ENCODE data around the gene SCN2A. TPM values are rescaled to one million over a fixed set of nuclear protein-coding genes. Genes with fewer than 3 reads are reported as not detected.

The SCN2A gene
- total and polyA plus RNA-seq, 10 of the 15 experiments (the other 5 are each of a cell fraction or from before 2014, with no cell fraction given) = 0.01 TPM; not detected in 8

GRCh38 chr2:165239856-165240515 is 772 bp downstream of the SCN2A start:
- Histone ChIP-seq H3K27ac (ENCODE audit: control insufficient read depth, insufficient read depth) (no peak overlapping the region), H3K36me3 (ENCODE audit: control insufficient read depth in 2 of 2, insufficient read depth in 2 of 2, low read length in 1 of 2) (no peaks in the 10 kb centered on the region), H3K9me3 (replicated peaks; ENCODE audit: control insufficient read depth, insufficient read depth, low read length) (no peaks in the 10 kb centered on the region), H3K79me2 (ENCODE audit: control insufficient read depth, insufficient read depth, low read length) (no peaks in the 10 kb centered on the region), H3K27me3 (replicated peaks in 1 of 2; ENCODE audit: control insufficient read depth in 2 of 2, insufficient read depth in 2 of 2, low read length in 1 of 2) (no peaks in the 10 kb centered on the region), H3K4me1 (ENCODE audit: control insufficient read depth, insufficient read depth, low read length) (no peaks in the 10 kb centered on the region), H4K20me1 (ENCODE audit: control insufficient read depth, insufficient read depth) (no peaks in the 10 kb centered on the region), H3K4me2 (ENCODE audit: control insufficient read depth, insufficient read depth) (no peak overlapping the region), H3K4me3 (no peak overlapping the region), H2AFZ (ENCODE audit: control insufficient read depth, low read depth, low read length) (no peak overlapping the region), H3K9ac (ENCODE audit: control insufficient read depth, insufficient read depth, low read length) (no peak overlapping the region)
- in situ Hi-C loops (cut with MboI) = no loop called here
- ChIA-PET CTCF (interaction anchor here (0.9 to 3.6 kb wide), 32 partner anchors 8 to 944 kb away, joined by 3 to 26 read pairs (median 4); partner anchors contain the start of gene SCN1A), POLR2A (no interaction called here), SMC1A (ENCODE audit: uncharacterized antibody, unreplicated experiment) (interaction anchor here (0.9 to 3.0 kb wide), 9 partner anchors 28 to 634 kb away, joined by 3 to 17 read pairs (median 5); no protein-coding TSS in a partner anchor), RAD21 (ENCODE audit: unreplicated experiment) (interaction anchor here (0.9 to 2.1 kb wide), 5 partner anchors 14 to 634 kb away, joined by 3 to 15 read pairs (median 3); no protein-coding TSS in a partner anchor)
- DNase-seq (ENCODE audit: low read depth, low spot score) (no peak), FAIRE-seq (no peak), ATAC-seq (no peak)
- 0% methylated on average over 4 of the region's 4 CpGs for WGBS (ENCODE audit: insufficient coverage, insufficient replicate concordance, low lambda C conversion rate, missing lambda C conversion rate)
- no TSS peak for BruUV-seq (replicated peaks)
- intact Hi-C loops (cut with micrococcal nuclease; ENCODE audit: unreplicated experiment) = loop anchor here (2.0 to 5.0 kb wide), 4 partner anchors 53 to 887 kb away; partner anchors contain the start of gene SCN1A
- TF ChIP-seq SREBF2 (IDR thresholded peaks at IDR 0.05; ENCODE audit: low read length) (no peak), ZBTB11 (CRISPR knock-in tag; IDR thresholded peaks at IDR 0.05) (no peak), KDM1A (IDR thresholded peaks at IDR 0.05; ENCODE audit: borderline replicate concordance) (no peak), STAT1 (conservative IDR thresholded peaks at IDR 0.05) (no peak), JUNB (IDR thresholded peaks at IDR 0.05) (no peak), SMAD1 (IDR thresholded peaks at IDR 0.05; ENCODE audit: low read depth, partially characterized antibody) (no peak), MTA3 (IDR thresholded peaks at IDR 0.05; ENCODE audit: borderline replicate concordance, low read length) (no peak), HSF1 (IDR thresholded peaks at IDR 0.05; ENCODE audit: low read depth, low read length) (no peak), PKNOX1 (IDR thresholded peaks at IDR 0.05) (no peak), MEF2B (IDR thresholded peaks at IDR 0.05; ENCODE audit: partially characterized antibody, poor library complexity, severe bottlenecking) (no peak), LARP7 (IDR thresholded peaks at IDR 0.05) (no peak), BMI1 (IDR thresholded peaks at IDR 0.05; ENCODE audit: borderline replicate concordance) (no peak), CHD2 (IDR thresholded peaks at IDR 0.05; ENCODE audit: borderline replicate concordance, low read depth, low read length) (no peak), EZH2 (IDR thresholded peaks at IDR 0.05; ENCODE audit: borderline replicate concordance, control insufficient read depth, low read depth, low read length) (no peak), BHLHE40 (IDR thresholded peaks at IDR 0.05; ENCODE audit: borderline replicate concordance in 1 of 2, low read depth in 2 of 2, low read length in 1 of 2) (no peak), IKZF1 (conservative IDR thresholded peaks at IDR 0.05) (no peak), SP1 (IDR thresholded peaks at IDR 0.05; ENCODE audit: low read depth, low read length) (no peak)
